GM18873 (cell line): ENCODE data around the gene TMPRSS2.

ENCODE experiments used
- ATAC-seq: cut with Tn5 transposase; IDR thresholded peaks from one replicate; pipeline ENCODE4 v1.9.1; 2021; ENCODE audit warnings: mild to moderate bottlenecking, moderate library complexity, moderate number of reproducible peaks; ENCODE audit not compliant: unreplicated experiment, low FRiP score

Gene TMPRSS2

DNA sequence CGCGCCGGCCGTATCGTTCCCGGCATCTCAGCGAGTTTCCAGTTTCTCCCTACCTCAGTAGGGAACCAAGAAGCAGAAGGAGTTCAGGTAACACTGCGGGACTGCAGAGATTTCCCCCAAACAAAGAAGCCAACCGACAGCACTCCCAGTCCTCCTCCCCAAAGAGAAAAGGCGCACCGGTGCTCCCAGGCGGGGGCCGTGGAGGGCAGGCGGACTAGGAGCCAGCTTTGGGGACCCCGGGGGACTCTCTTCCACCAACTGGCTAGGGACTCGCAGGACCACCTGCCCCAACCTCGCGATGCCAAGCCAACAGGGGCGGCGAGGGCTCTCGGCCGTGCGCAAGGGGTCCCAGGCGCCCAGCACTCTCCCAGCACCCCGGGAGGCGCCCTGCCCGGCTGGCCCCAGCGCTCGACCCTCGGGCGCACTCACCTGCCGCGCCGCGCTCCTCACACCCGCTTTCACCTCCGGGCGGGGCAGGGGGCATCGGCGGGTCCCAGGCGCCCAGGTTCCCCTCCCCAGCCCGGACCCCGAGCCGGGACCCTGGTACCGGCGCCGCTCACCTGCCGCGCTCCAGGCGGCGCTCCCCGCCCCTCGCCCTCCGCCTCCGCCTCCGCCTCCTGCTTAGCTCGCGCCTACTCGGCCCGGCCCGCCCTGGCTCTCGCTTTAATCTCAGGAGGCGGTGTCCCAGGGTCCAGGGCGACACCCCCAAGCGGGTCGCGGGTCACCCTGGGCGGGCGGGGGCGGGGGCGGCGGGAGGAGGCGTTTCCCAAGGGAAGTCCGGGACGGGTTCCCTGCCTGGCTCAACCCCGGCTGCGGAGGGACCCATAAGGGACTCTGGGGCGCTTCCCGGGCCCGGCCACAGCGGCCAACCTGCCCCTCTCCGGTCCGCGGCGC lies at the start of gene TMPRSS2:
TSS of gene TMPRSS2 (minus strand) at position 638 of the 894 bp plus-strand sequence. CDS start 10,025 bp downstream, outside the sequence.
- no peak for ATAC-seq

DNA sequence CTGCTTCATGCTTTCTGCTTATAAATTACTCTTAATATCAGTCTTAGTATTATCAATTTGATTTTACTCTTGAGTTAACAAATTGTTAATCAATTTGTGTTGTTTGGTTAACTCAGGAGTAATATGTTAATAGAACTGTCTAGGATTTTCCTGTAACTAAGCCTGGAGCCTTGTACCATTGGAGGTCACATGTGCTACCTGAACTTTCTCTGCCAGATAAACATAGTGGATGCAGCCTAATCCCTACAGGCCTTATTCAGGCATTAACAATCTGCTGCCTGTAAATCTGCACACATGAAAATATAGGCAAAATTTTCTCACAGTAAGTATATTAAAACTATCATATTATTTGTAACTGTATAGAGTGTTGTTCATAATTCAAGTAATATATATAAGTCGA lies 47.1 kb upstream of the TMPRSS2 start:
- no peak for ATAC-seq

DNA sequence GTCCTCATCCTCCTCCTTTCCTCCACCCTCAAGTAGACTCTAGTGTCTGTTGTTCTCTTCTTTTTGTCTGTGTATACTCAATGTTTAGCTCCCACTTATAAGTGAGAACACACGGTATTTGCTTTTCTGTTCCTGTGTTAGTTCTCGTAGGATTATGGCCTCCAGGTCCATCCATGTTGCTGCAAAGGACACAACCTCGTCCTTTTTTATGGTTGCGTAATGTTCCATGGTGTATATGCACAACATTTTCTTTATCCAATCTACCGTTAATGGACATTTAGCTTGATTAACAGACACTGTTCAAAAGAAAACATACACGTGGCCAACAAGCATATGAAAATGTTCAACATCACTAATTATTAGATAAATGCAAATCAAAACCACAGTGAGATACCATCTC lies 44.3 kb upstream of the TMPRSS2 start:
- ATAC-seq, result no peak

DNA sequence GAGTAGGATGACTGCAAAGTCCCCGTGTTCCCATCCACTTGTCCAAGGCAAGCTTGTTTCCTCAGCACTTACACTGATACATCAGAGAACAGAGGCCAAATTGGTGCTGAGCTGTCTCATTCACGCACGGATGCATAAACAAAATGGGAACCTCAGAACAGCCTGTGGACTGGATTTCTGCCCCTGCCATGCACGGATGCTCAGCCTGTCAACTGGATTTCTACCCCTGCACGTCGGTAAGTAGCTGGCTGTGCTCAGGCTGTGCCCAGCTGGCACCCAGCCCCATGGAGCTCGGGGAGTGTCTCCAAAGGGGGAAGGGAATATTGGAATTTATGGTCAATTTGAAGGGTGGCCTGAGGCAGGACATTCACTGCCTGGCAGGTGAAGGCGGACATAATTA lies 40.8 kb upstream of the TMPRSS2 start:
- no peak for ATAC-seq

DNA sequence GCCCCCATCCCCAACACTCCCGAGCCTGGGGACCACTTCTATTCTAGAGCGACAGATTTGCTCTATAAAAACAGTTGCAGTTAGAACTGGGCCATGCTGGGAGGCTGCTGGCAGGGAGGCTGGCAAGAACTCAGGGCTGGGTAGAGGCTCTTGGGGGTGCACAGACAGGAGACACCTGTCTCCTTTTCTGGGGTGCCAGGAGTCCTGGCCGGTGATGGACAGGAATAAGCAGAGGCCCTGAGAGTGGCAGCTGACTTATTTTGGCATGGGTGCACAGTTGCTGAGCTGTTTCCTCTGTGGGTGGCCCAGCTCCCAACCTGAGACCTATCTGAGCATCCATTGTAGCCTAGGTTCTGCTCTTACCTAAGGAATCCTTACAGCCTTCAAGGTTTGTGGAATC lies 39.2 kb upstream of the TMPRSS2 start:
- ATAC-seq, result no peak

DNA sequence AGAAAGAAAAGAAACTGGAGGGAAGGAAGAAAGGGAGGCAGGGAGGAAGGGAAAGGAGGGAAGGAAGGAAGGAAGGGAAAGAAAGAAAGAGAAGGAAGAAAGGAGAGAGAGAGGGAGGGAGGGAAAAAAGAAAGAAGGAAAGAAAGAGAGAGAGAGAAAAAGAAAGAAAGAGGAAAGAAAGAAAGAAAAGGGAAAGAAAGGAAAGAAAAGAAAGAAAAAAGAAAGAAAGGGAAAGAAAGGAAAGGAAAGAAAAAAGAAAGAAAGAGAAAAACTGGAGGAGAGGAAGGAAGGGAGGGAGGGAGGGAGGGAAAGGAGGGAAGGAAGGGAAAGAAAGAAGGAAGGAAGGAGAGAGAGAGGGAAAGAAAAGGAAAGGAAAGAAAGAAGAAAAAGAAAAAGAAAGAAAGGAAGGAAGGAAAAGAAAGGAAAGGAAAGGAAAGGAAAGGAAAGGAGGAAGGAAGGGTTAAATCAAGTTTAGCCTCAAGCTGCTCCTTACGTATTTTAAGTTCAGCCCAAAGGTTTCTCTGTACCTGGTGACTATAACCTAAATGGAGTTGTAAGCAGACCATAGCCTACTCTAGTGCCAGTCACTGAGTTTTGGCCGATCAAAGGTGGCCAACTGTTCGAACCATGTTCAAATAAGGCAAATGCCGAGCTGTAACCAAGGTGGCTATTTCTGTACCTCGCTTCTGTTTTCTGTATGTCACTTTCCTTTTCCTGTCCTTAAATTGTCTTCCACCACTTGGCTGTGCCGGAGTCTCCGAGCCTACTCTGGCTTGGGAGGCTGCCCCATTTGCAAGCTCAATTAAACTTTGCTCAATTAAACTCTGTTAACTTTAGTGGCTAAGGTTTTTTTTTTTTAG lies 37.8 kb upstream of the TMPRSS2 start:
- no peak for ATAC-seq

DNA sequence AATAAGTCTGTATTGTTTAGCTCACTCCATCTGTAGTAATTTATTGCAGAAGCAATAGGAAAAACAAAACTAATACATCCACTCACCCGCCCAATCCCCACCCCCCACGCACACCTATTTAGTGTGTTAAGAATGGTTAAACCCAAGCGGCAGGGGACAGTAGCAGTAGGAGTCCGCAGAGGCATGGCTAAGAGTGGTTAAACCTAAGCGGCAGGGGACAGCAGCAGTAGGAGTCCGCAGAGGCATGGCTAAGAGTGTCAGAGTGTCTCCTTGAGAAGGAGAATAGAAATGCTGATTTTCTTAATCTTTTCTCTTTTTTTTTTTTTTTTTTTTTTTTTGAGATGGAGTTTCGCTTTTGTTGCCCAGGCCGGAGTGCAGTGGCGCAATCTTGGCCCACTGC lies 34.8 kb upstream of the TMPRSS2 start:
- no peak for ATAC-seq

DNA sequence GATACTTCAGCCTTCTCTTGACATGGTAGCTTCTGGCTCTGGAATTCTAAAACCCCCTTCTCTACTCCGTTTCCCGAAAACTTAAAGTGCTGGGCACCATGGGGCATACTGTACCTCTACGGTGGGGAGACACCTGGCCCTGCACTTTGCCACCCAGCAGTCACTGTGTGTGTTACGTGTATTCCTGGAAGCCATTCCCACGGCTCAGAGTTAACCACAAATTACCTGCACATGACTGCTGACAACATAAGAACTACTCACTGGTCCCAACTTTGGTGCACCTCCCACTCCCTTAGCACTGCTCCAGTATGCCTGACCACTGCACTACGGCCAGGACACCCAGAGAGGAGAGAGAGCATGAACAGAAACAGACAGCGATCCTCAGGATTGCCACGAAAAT lies 29.4 kb upstream of the TMPRSS2 start:
- no peak for ATAC-seq

DNA sequence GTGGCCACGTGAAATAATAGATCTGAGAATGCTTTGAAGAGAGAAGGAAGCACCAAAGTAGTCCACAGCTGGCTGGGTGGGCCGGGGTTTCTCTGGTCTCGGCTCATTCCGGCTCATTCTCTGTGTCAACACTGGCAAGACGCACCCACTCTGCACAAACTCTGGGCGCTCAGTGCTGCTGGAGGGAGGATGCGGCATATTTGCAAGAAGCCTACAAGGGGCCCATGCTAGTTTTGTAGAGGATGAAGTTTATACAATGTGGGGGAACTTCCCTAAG lies 28.8 kb upstream of the TMPRSS2 start:
- ATAC-seq, result no peak

DNA sequence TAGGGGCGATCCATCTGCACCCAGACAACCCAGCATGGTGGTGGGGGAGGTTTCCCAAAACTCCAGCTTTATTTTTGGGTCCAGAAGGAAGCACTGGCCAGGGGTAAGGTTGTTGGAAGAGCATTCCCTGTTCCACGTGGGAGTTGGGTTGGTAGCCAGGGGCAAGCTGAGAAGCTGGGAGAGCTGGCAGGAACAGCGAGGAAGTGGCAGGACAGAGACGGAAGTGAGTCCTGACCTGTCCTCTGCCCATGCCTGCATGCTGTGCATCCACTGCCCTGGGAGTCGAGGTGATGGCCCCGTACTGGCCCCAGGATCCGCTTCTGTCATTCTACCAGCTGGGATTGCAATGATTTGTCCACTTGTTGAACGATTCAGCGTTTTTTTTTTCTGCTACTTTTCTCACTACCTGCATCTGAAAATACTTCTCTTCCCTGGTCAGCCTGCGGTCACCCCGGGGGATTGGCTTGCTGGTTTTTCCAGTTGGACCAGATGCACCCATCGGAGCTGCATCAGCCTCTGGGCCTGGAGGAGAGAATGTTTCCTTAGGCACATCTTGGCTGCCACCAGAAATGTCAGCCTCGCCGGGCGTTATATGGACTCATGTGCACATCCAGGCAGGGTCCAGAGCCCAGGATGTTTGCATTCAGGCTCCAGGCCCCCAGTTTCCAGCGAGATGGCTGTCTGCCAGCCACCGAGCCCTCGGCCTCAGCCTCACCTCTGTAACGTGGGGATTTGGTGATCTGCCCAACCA lies 28.3 kb upstream of the TMPRSS2 start:
- no peak for ATAC-seq

DNA sequence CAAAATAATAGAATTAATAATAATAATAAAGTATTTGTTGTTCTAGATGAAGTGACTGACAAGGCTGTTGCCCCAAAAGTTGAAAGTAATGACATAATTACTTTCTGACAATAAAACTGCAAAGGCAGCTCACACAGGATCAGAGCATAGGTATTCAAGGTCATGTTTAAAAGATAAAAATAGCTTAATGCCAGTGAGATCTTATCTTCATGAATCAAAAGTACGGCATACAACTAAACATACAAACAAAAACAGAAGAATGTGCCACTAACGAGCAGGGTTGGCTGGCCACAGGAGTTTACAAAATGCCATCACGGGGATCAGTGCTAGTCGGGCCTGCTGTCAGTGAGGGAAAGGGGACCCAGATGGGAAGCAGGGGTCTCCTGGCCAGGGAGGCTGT lies 22.4 kb upstream of the TMPRSS2 start:
- no peak for ATAC-seq

DNA sequence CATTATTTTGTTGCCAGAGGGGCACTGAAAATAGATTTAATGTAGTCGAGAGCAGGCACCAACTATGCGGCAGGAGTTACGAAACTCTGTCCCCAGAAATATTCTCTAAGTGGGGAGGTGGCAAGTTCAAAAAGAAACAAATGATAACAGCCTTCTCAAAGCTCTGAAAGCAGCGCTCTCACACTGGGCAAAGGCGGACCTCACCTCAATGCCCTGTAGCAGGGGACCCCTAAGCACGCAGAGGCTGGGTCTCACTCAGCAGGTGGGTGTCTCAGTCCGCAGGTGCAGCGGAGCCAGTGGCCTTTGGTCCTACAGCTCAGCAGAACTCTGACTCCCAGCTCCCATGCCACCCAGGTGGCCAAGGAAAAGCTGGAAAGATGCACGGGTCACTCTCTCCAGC lies 21.8 kb upstream of the TMPRSS2 start:
- ATAC-seq, result no peak

DNA sequence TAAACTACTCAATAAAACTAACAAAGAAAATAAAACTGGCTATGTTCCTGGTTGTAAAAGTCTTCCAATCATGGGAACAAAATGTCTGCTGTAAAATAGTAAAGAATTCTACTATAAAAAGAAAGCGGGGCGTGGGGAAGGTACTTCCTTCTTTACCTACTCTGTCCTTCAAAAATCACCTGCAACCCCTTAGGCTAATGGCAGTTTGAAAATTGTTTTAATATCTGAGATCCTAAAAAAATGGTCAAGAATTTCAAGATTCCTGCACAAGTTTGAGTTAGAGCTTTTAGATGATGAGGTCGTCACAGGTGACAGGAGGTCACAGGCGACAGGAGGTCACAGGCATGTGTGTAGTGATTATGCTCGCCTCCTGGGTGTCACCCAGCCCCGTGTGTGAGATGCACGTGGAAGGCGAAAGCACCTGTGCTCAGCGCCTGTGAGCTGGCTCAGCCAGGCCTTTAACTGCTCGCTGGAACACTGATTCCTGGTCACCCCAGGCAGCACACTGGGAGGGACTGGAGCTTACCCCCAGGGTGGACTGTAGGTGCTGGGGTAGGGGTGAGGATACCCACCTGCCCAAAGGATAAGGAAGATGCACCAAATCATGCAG lies 18.6 kb upstream of the TMPRSS2 start:
- no peak for ATAC-seq

DNA sequence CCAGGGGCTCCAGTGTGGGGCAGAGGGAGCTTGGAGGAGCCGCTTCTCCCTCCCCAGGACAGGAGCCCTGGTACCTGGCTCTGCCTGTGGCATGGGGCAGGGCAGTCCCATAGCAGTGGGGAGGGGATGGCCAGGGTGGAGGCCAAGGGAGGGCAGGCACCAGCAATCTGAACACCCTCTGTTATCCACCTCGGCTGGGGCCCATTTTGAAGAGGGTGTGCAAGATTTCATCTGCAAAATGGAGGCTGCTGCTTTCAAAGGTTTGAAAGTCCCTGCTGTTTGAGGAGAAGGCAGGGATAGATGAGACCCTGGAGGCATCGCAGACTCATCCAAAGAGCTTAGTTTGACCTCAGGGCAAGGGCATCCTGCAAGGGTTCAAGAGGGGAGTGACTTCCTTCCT lies 15.2 kb upstream of the TMPRSS2 start:
- ATAC-seq, result no peak

DNA sequence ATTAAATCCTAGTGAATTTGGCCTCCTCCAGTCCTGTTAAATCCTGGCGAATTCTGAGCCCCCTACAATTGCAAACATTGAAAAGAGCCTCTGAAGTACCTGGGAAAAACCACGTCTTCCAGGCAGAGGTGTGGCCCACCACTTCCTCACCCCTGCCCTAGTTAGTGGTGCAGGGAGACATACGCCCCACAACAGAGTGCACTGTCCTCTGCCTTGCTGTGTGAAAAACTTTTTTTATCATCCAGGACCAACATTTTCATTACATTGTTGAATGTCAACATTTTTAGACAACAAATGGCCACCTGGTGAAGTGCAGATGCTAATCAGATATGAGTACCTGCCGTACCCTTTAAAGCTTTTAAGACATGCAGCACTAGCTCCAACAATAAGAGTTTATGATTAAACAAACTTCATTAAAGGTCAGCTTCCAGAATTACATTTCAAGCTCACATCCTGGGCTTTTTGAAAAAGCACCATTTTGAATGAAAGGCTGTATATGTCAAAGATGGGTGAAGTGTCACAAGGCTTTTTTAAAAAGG lies 13.6 kb upstream of the TMPRSS2 start:
- no peak for ATAC-seq

DNA sequence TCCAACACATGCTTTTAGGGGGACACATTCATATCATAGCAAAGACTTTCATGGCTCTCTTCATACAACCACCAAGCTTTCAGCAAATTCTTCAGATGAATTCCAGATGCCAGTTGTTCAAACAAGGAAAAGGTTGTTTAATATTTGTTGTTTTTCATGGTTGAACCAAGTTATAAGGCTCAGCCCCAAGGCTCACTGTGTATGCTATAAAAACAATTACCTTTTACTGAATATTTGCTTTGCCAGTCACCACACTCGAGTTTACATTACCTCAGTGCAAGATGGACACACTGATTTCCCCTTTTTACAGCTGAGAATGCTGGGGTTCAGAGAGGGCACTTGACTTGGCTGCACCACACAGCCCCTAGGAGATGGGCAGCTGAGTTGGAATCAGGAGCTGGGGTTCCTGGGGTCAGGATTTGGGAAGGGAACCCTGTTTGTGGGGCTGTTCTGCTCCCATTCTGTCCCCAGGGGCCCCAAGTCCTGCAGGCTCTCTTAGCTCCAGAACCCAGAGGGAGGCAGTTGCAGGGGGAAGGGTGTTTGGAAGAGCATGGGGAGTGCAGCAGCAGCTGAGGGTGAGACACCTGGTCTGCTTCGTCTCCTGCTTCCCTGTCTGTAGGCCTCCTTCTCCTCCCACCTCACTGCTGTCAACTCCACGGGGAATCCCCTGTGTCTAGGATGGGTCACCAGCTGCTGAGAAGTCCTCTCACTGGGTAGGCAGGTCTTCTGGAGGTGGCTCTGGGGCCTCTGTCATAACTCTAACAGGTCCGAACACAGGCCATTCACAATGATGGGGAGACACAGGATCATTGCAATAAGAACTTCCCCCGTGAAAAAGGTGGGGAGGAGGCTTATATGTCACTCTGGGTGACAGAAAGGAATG lies 12.8 kb upstream of the TMPRSS2 start:
- no peak for ATAC-seq

DNA sequence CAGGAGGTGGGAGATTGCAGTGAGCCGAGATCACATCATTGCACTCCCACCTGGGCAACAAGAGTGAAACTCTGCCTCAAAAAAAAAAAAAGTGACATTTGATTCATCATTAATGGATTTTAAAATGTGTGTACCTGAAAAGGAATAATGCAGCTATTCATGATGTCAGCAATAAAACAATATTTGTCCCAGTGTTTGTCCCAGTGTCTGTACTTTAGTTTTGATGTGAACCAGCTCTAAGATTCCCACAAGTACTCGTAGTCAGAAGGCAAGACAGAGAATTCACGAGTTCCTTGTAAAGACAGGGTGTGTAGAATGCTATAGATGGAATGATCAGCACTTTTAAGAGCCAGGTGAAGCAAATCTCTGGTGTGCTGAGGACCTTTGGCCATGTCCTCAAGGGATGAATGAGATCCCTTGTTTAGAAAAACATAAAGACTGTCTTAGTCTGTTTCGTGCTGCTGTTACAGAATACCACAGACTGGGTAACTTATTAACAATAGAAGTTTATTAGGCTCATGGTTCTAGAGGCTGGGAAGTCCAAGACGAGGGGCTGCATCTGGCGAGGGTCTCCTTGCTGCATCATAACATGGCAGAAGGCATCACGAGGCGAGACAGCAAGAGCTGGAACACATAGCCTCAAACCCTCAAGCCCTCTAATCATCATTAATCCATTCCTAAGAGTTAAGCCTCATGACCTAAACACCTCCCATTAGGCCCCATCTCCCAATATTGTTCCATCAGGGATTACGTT lies 12.0 kb upstream of the TMPRSS2 start:
- no peak for ATAC-seq

DNA sequence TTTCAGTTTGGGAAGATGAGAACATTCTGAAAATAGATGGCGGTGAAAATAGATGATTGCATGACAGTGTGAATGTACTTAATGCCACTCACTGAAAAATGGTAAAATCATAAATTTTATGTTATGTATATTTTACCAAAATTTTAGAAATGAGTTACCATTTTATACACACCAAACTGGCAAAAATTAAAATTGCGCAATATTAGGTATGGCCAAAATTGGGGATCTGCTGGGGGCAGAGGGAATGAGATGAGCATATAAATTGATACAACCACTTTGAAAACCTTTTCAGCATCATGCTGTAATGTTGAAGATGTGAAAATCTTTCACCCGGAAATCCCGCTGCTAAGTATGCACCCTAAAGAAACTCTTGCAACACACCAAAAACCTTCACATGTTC lies 10.8 kb upstream of the TMPRSS2 start:
- no peak for ATAC-seq

DNA sequence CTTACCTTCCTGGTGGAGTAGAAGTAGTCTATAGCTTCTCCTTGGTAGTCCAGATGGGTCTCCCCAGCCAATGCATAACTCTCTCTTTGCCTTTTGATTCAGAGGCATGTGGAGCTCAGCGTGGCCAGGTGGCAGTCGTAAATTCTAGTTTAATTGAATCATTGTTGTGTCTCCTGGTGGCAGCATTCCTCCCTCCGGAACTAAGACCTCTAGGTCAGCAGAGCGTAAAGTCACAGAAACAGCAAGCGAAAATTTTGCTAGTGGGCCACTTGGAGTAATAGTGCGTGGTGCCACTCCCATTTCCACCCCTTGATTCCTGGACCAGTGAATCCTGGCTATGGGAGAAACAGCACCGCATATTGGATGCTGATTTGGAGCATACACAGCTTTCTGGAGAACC lies 3.9 kb upstream of the TMPRSS2 start:
- no peak for ATAC-seq
